Hepatocyte (in vitro differentiated cells): ENCODE results near the gene RIMBP2. TPM values are rescaled to one million over a fixed set of nuclear protein-coding genes. Genes with fewer than 3 reads are reported as not detected.

Source experiments
- DNase-seq: peaks from one replicate; pipeline ENCODE4 v3.0.0-alpha.2; 2016; ENCODE audit warnings: low spot score
- H2AFZ ChIP-seq: fragments of 200-600 bp; sonication (generic); 2 replicates; pipeline ENCODE4 v1.6.0; 2016; ENCODE audit warnings: antibody characterized with exemption, mild to moderate bottlenecking
- H3K27ac ChIP-seq: fragments of 200-600 bp; sonication (generic); 2 replicates; pipeline ENCODE4 v1.5.1; 2016; ENCODE audit warnings: mild to moderate bottlenecking
- H3K27me3 ChIP-seq: fragments of 200-600 bp; sonication (generic); 2 replicates; pipeline ENCODE4 v1.6.1; 2016
- H3K36me3 ChIP-seq: fragments of 200-600 bp; sonication (generic); replicated peaks from 2 replicates; pipeline ENCODE4 v1.5.1; 2016; ENCODE audit warnings: low read depth; ENCODE audit not compliant: insufficient read depth
- H3K4me1 ChIP-seq: fragments of 200-600 bp; sonication (generic); 2 replicates; pipeline ENCODE4 v1.5.1; 2016; ENCODE audit warnings: mild to moderate bottlenecking, moderate library complexity; ENCODE audit not compliant: insufficient read depth
- H3K4me2 ChIP-seq: fragments of 200-600 bp; sonication (generic); 2 replicates; pipeline ENCODE4 v1.6.0; 2016
- H3K4me3 ChIP-seq: fragments of 200-600 bp; sonication (generic); 2 replicates; pipeline ENCODE4 v1.5.1; 2016; ENCODE audit warnings: mild to moderate bottlenecking
- H3K79me2 ChIP-seq: fragments of 200-600 bp; sonication (generic); 2 replicates; pipeline ENCODE4 v1.6.0; 2017; ENCODE audit warnings: mild to moderate bottlenecking
- H3K9me2 ChIP-seq: fragments of 200-600 bp; sonication (generic); replicated peaks from 2 replicates; pipeline ENCODE4 v1.6.0; 2017; ENCODE audit warnings: mild to moderate bottlenecking; ENCODE audit not compliant: insufficient read depth
- H3K9me3 ChIP-seq: fragments of 200-600 bp; sonication (generic); 2 replicates; pipeline ENCODE4 v1.5.1; 2016; ENCODE audit warnings: low read depth, mild to moderate bottlenecking
- H4K20me1 ChIP-seq: fragments of 200-600 bp; sonication (generic); 2 replicates; pipeline ENCODE4 v1.6.0; 2016; ENCODE audit warnings: mild to moderate bottlenecking; ENCODE audit not compliant: insufficient read depth, poor library complexity, severe bottlenecking
- EZH2 ChIP-seq: fragments of 200-600 bp; sonication (generic); IDR thresholded peaks from 2 replicates; pipeline ENCODE4 v1.6.1; 2016; ENCODE audit warnings: antibody characterized with exemption, mild to moderate bottlenecking, borderline replicate concordance
- EZH2phosphoT487 ChIP-seq: fragments of 200-600 bp; sonication (generic); IDR thresholded peaks from one replicate; pipeline ENCODE4 v1.6.1; 2018; ENCODE audit warnings: antibody characterized with exemption, mild to moderate bottlenecking, low read depth, moderate library complexity; ENCODE audit not compliant: unreplicated experiment, severe bottlenecking
- WGBS: methylation state at CpG from one replicate; pipeline ENCODE4 v1.1.6; 2016; ENCODE audit warnings: low lambda C conversion rate; ENCODE audit errors: missing lambda C conversion rate; 5-methylcytosine and 5-hydroxymethylcytosine counted together
- polyA plus RNA-seq: library from polyadenylated mRNA; unstranded; fragments of >200 nt; fragmentation: Nextera tagmentation; extraction: Ambion mirVana; gene quantifications from 2 replicates; pipeline ENCODE4 v1.2.1, GENCODE V29; 2016
- total RNA-seq: library from RNA; depleted of rRNA; stranded (reverse); fragments of >200 nt; gene quantifications from 2 replicates; pipeline ENCODE4 v1.2.3, GENCODE V29; 2014
- TF ChIP-seq, protein P1 (sequence below): fragments of 200-600 bp; sonication (generic); IDR thresholded peaks from 2 replicates; pipeline ENCODE4 v1.5.1; 2016; ENCODE audit warnings: antibody characterized with exemption, mild to moderate bottlenecking; ENCODE audit not compliant: poor library complexity

RIMBP2 gene
- total and polyA plus RNA-seq, 2 experiments from 2014 or later, result 2.5 to 4.4 TPM

DNA sequence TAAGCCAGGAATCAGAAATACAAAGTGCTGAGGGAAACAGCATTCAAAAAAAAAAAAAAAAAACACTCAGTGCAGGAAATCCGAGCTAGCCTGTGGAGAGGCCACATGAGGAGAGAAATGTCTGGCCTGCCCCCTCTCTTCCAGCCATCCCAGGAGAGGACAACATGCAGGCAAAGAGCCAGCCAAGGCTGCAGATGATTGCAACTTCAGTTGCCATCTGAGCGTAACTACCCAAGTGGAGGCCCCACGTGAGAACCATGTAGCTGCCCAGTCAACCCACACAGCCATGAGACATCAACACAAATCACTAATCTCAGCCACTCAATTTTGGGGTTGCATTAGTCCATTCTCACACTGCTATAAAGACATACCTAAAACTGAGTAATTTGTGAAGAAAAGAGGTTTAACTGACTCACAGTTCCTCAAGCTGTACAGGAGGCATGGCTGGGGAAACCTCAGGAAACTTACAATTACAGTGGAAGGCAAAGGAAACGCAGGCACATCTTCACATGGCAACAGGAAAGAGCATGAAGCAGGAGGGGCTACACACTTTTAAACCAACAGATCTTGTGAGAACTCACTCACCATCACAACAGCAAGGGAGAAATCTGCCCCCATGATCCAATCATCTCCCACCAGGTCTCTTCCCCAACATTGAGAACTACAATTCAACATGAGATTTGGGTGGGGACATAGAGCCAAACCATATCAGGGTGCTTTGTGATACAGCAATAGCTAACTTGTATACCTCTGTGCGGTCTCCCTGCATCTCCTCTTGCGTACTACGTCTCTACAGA lies 217.3 kb downstream of the RIMBP2 start:
- WGBS, result 87% methylated on average over 7 of the region's 7 CpGs
- H3K27me3 ChIP-seq, result no peaks in the 10 kb centered on the region
- TF ChIP-seq, protein P1, sequence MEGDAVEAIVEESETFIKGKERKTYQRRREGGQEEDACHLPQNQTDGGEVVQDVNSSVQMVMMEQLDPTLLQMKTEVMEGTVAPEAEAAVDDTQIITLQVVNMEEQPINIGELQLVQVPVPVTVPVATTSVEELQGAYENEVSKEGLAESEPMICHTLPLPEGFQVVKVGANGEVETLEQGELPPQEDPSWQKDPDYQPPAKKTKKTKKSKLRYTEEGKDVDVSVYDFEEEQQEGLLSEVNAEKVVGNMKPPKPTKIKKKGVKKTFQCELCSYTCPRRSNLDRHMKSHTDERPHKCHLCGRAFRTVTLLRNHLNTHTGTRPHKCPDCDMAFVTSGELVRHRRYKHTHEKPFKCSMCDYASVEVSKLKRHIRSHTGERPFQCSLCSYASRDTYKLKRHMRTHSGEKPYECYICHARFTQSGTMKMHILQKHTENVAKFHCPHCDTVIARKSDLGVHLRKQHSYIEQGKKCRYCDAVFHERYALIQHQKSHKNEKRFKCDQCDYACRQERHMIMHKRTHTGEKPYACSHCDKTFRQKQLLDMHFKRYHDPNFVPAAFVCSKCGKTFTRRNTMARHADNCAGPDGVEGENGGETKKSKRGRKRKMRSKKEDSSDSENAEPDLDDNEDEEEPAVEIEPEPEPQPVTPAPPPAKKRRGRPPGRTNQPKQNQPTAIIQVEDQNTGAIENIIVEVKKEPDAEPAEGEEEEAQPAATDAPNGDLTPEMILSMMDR, result no peak
- TF ChIP-seq EZH2, result no peak
- no peak overlapping the region for H2AFZ ChIP-seq
- no peaks in the 10 kb centered on the region for H3K9me2 ChIP-seq
- no peak for DNase-seq
- no peak overlapping the region for H3K4me3 ChIP-seq
- no peak overlapping the region for H3K27ac ChIP-seq
- H3K79me2 ChIP-seq, result no peaks in the 10 kb centered on the region
- H3K9me3 ChIP-seq, result no peaks in the 10 kb centered on the region
- H3K4me2 ChIP-seq, result no peak overlapping the region
- no peaks in the 10 kb centered on the region for H3K4me1 ChIP-seq
- no peaks in the 10 kb centered on the region for H3K36me3 ChIP-seq
- no peaks in the 10 kb centered on the region for H4K20me1 ChIP-seq

DNA sequence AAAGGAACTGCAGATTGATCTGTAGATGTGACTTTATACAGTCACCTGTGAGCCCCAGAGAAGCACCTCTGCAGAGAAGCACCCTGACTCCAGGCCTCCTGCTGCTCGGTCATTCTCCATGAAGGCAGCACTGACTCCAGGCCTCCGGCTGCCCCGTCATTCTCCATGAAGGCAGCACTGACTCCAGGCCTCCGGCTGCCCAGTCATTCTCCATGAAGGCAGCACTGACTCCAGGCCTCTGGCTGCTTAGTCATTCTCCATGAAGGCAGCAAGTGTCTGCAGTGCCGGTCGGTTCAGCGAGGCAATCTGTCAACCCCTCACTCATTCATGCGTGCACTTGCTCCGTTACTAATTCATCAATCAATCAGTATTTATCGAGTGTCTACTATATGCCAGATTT lies 218.1 kb downstream of the RIMBP2 start:
- WGBS, result 83% methylated on average over 10 of the region's 10 CpGs
- no peak for DNase-seq
- no peaks in the 10 kb centered on the region for H3K9me2 ChIP-seq
- TF ChIP-seq EZH2phosphoT487 (no peak), EZH2 (no peak)
- TF ChIP-seq, protein P1, result no peak
- H3K27ac ChIP-seq, result no peak overlapping the region
- no peaks in the 10 kb centered on the region for H3K9me3 ChIP-seq
- no peak overlapping the region for H3K4me3 ChIP-seq
- H3K27me3 ChIP-seq, result no peaks in the 10 kb centered on the region
- H3K4me2 ChIP-seq, result no peak overlapping the region
- no peak overlapping the region for H2AFZ ChIP-seq
- no peaks in the 10 kb centered on the region for H4K20me1 ChIP-seq
- H3K79me2 ChIP-seq, result no peaks in the 10 kb centered on the region
- H3K36me3 ChIP-seq, result no peaks in the 10 kb centered on the region
- no peaks in the 10 kb centered on the region for H3K4me1 ChIP-seq

- Histone ChIP-seq H4K20me1 (no peaks in the 10 kb centered on the region), H3K36me3 (no peaks in the 10 kb centered on the region), H3K27me3 (no peaks in the 10 kb centered on the region), H3K79me2 (no peaks in the 10 kb centered on the region), H3K27ac (no peak overlapping the region), H2AFZ (no peak overlapping the region), H3K4me2 (no peak overlapping the region), H3K9me3 (no peaks in the 10 kb centered on the region), H3K9me2 (no peaks in the 10 kb centered on the region), H3K4me1 (no peaks in the 10 kb centered on the region), H3K4me3 (no peak overlapping the region)
- 88% methylated on average over 12 of the region's 12 CpGs for WGBS
- TF ChIP-seq EZH2phosphoT487 (no peak), EZH2 (no peak)
- TF ChIP-seq, protein P1, result no peak
- DNase-seq, result no peak
Measured at GRCh38 chr12:130497321-130497720, 218.8 kb downstream of the RIMBP2 start.
